IMR-90 (cell line): ENCODE results near the gene NUP93. TPM values are rescaled to one million over a fixed set of nuclear protein-coding genes. Genes with fewer than 3 reads are reported as not detected.

ENCODE experiments used
- ATAC-seq: fragments of 200-7000 bp; cut with Tn5 transposase; 2 replicates; pipeline ENCODE4 v1.9.1; 2020; ENCODE audit warnings: low read depth, mild to moderate bottlenecking, moderate library complexity
- BruUV-seq: library from RNA; stranded (reverse); fragments of 400-500 nt; replicated peaks from 2 replicates; lab custom pipeline; 2021; lab: Mats Ljungman, UMichigan
- CTCF ChIA-PET: fragments of 300-600 bp; formaldehyde crosslinking; extraction: SDS; loops from one replicate; lab custom pipeline; 2021; ENCODE audit warnings: antibody characterized with exemption; lab: Yijun Ruan, JAX
- POLR2A ChIA-PET: fragments of 300-600 bp; sonication (Branson Sonifier 250); formaldehyde crosslinking; loops from one replicate; lab custom pipeline; 2022; ENCODE audit warnings: antibody characterized with exemption; ENCODE audit not compliant: unreplicated experiment; lab: Charles Lee
- DNase-seq: peaks from one replicate; pipeline ENCODE4 v3.0.0; 2013
- H2AFZ ChIP-seq: replicated peaks from 2 replicates; pipeline ENCODE3; 2013; ENCODE audit warnings: low read length, mild to moderate bottlenecking; ENCODE audit not compliant: poor library complexity
- H2AK5ac ChIP-seq: 2 replicates; pipeline ENCODE4 v1.6.1; 2013; ENCODE audit warnings: low read depth, low read length, inconsistent platforms
- H2AK9ac ChIP-seq: replicated peaks from 2 replicates; pipeline ENCODE3; 2013; ENCODE audit warnings: mild to moderate bottlenecking, low read depth, low read length, moderate library complexity; ENCODE audit not compliant: poor library complexity
- H2BK120ac ChIP-seq: 2 replicates; pipeline ENCODE4 v1.6.1; 2013; ENCODE audit warnings: low read depth, low read length, inconsistent platforms
- H2BK15ac ChIP-seq: 3 replicates; pipeline ENCODE4 v1.6.1; 2013; ENCODE audit warnings: low read depth, low read length, inconsistent platforms
- H2BK20ac ChIP-seq: 2 replicates; pipeline ENCODE4 v1.6.1; 2013; ENCODE audit warnings: low read depth, mild to moderate bottlenecking, inconsistent platforms, low read length, moderate library complexity
- H2BK5ac ChIP-seq: 2 replicates; pipeline ENCODE4 v1.6.1; 2013; ENCODE audit warnings: mild to moderate bottlenecking, low read depth, low read length, inconsistent platforms; ENCODE audit not compliant: poor library complexity, severe bottlenecking
- H3K14ac ChIP-seq: replicated peaks from 2 replicates; pipeline ENCODE4 v1.6.1; 2013; ENCODE audit warnings: low read depth, low read length, inconsistent platforms
- H3K18ac ChIP-seq: 2 replicates; pipeline ENCODE4 v1.6.1; 2013; ENCODE audit warnings: low read depth, low read length, control low read depth
- H3K23ac ChIP-seq: 2 replicates; pipeline ENCODE4 v1.6.1; 2013; ENCODE audit warnings: low read depth, low read length, inconsistent platforms
- H3K27ac ChIP-seq: 2 replicates; pipeline ENCODE4 v1.5.1; 2013; ENCODE audit warnings: mild to moderate bottlenecking, control low read depth, low read length; ENCODE audit not compliant: insufficient read depth
- H3K27me3 ChIP-seq: 2 replicates; pipeline ENCODE4 v1.6.1; 2013; ENCODE audit warnings: low read length; ENCODE audit not compliant: control insufficient read depth, insufficient read depth
- H3K36me3 ChIP-seq: 2 replicates; pipeline ENCODE4 v1.6.1; 2013; ENCODE audit warnings: low read length, mixed read lengths; ENCODE audit not compliant: control insufficient read depth, insufficient read depth
- H3K4ac ChIP-seq: 2 replicates; pipeline ENCODE4 v1.6.1; 2013; ENCODE audit warnings: low read depth, low read length, inconsistent platforms
- H3K4me1 ChIP-seq: 2 replicates; pipeline ENCODE4 v1.6.1; 2013; ENCODE audit warnings: low read length, mixed read lengths; ENCODE audit not compliant: control insufficient read depth, insufficient read depth
- H3K4me2 ChIP-seq: 2 replicates; pipeline ENCODE4 v1.6.1; 2013; ENCODE audit warnings: low read depth, mild to moderate bottlenecking, control low read depth, low read length, moderate library complexity
- H3K4me3 ChIP-seq: 2 replicates; pipeline ENCODE4 v1.5.1; 2013; ENCODE audit warnings: low read depth, mild to moderate bottlenecking, control low read depth, low read length, moderate library complexity; ENCODE audit not compliant: insufficient read depth
- H3K56ac ChIP-seq: 2 replicates; pipeline ENCODE4 v1.6.1; 2013; ENCODE audit warnings: low read length, inconsistent platforms; ENCODE audit not compliant: insufficient read depth; ENCODE audit errors: extremely low read depth
- H3K79me1 ChIP-seq, 2 experiments: 2 replicates each; pipeline ENCODE4 v1.6.1; 2013; ENCODE audit warnings: low read length in 2 of 2, inconsistent platforms in 1 of 2, low read depth in 1 of 2
- H3K9ac ChIP-seq: 2 replicates; pipeline ENCODE4 v1.6.1; 2013; ENCODE audit warnings: low read depth, low read length, control low read depth
- H3K9me1 ChIP-seq: 2 replicates; pipeline ENCODE4 v1.6.1; 2013; ENCODE audit warnings: low read length, inconsistent platforms; ENCODE audit not compliant: insufficient read depth
- H3K9me3 ChIP-seq: 2 replicates; pipeline ENCODE4 v1.6.1; 2013; ENCODE audit warnings: low read length; ENCODE audit not compliant: control insufficient read depth, insufficient read depth
- H4K20me1 ChIP-seq: 2 replicates; pipeline ENCODE4 v1.6.1; 2013; ENCODE audit warnings: low read length, inconsistent platforms; ENCODE audit not compliant: insufficient read depth
- H4K5ac ChIP-seq: 2 replicates; pipeline ENCODE4 v1.6.1; 2013; ENCODE audit warnings: mild to moderate bottlenecking, low read depth, low read length, control low read depth
- H4K8ac ChIP-seq, 2 experiments: 2 replicates each; pipeline ENCODE4 v1.6.1; 2013; ENCODE audit warnings: low read depth in 2 of 2, low read length in 2 of 2, control low read depth in 1 of 2, inconsistent platforms in 1 of 2
- H4K91ac ChIP-seq: 2 replicates; pipeline ENCODE4 v1.6.1; 2013; ENCODE audit warnings: low read depth, low read length, inconsistent platforms; ENCODE audit not compliant: insufficient read depth
- BHLHE40 ChIP-seq: fragments of 150-350 bp; IDR thresholded peaks from 2 replicates; pipeline ENCODE4 v1.6.1; 2016; ENCODE audit warnings: mild to moderate bottlenecking, low read depth, low read length
- CEBPB ChIP-seq: IDR thresholded peaks from 2 replicates; pipeline ENCODE4 v1.6.1; 2012; ENCODE audit warnings: low read depth, low read length, improper control_type of control experiment
- CHD1 ChIP-seq: IDR thresholded peaks from 2 replicates; pipeline ENCODE4 v1.6.1; 2012; ENCODE audit warnings: low read depth, low read length, improper control_type of control experiment
- FOS ChIP-seq: fragments of 150-350 bp; IDR thresholded peaks from 2 replicates; pipeline ENCODE4 v1.6.1; 2016; ENCODE audit warnings: low read depth, low read length
- MAZ ChIP-seq: IDR thresholded peaks from 2 replicates; pipeline ENCODE4 v1.6.1; 2012; ENCODE audit warnings: low read depth, mild to moderate bottlenecking, low read length, improper control_type of control experiment, moderate library complexity, borderline replicate concordance
- MXI1 ChIP-seq: IDR thresholded peaks from 2 replicates; pipeline ENCODE4 v1.6.1; 2012; ENCODE audit warnings: low read depth, mild to moderate bottlenecking, low read length, moderate library complexity, borderline replicate concordance
- NFE2L2 ChIP-seq: fragments of 150-350 bp; IDR thresholded peaks from 2 replicates; pipeline ENCODE4 v1.6.1; 2016; ENCODE audit warnings: low read depth, mild to moderate bottlenecking, low read length
- RFX5 ChIP-seq: IDR thresholded peaks from 2 replicates; pipeline ENCODE4 v1.8.0; 2012; ENCODE audit warnings: low read depth, mild to moderate bottlenecking, low read length, moderate library complexity
- WGBS, 2 experiments: methylation state at CpG; one replicate each; pipeline versions ENCODE4 v1.1.5 to v1.1.7; 2013; ENCODE audit warnings: missing lambda C conversion rate in 2 of 2; ENCODE audit not compliant: insufficient read length in 1 of 2; ENCODE audit errors: extremely low coverage in 2 of 2; 5-methylcytosine and 5-hydroxymethylcytosine counted together
- dilution Hi-C: fragments of 300-500 bp; cut with HindIII; formaldehyde crosslinking; loops from one replicate; pipeline ENCODE4 v1.14.3; 2018; ENCODE audit warnings: low sequenced_read_pairs; ENCODE audit not compliant: unreplicated experiment
- in situ Hi-C: fragments of 300-500 bp; cut with MboI; formaldehyde crosslinking; loops from 3 replicates; pipeline ENCODE4 v1.14.3; 2019; ENCODE audit warnings: low sequenced_read_pairs, inconsistent platforms, mixed read lengths
- intact Hi-C: fragments of 100-400 bp; cut with micrococcal nuclease; formaldehyde crosslinking; loops from 2 replicates; pipeline ENCODE4 v1.10.0; 2022
- polyA plus RNA-seq, 3 experiments: library from polyadenylated mRNA; depleted of rRNA; stranded (reverse); fragments of >200 nt; gene quantifications; 2 replicates each; pipeline ENCODE4 v1.2.3, GENCODE V29; 2012; ENCODE audit warnings: low replicate concordance in 1 of 3
- total RNA-seq: library from RNA; depleted of rRNA; stranded (reverse); fragments of >200 nt; gene quantifications from 2 replicates; pipeline ENCODE4 v1.2.3, GENCODE V29; 2012

NUP93 gene
- total and polyA plus RNA-seq, 2 of the 4 experiments (the other 2 are of a cell fraction), result 54.6 to 72.6 TPM

DNA sequence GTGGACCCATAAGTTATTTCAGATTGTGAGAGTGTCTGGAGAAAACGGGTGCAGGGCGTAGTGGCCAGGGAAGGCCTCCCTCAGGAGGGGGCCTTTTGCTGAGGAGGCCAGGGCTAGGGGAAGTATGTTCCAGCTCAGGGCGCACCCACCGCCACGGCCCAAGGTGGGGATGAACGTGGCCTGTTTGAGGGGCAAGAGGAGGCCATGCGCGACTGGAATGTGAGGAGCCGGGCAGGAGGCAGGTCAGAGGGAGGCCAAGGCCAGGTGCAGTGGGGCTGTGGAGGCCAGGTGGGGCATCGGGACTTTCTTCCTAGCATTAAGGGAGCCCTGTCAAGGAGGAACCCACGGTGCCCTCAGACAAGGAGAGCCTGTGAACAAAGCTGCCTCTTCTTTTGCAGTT is 161.8 kb downstream of the NUP93 start:
- no peak overlapping the region for H2AK9ac ChIP-seq
- H2BK5ac ChIP-seq, result no peak overlapping the region
- in situ Hi-C loops, result no loop called here
- H3K14ac ChIP-seq, result no peak overlapping the region
- POLR2A ChIA-PET, result interaction anchor here (1.0 kb wide), 1 partner anchor 40 kb away, joined by 3 read pairs; no protein-coding TSS in a partner anchor
- no peaks in the 10 kb centered on the region for H3K4me1 ChIP-seq
- no peaks in the 10 kb centered on the region for H3K79me1 ChIP-seq
- no peaks in the 10 kb centered on the region for H3K9me3 ChIP-seq
- no peak overlapping the region for H3K23ac ChIP-seq
- H4K5ac ChIP-seq, result no peak overlapping the region
- H3K9me1 ChIP-seq, result no peaks in the 10 kb centered on the region
- intact Hi-C loops, result no loop called here
- no peak overlapping the region for H3K56ac ChIP-seq
- TF ChIP-seq MXI1 (no peak), CEBPB (no peak), CHD1 (no peak), BHLHE40 (no peak), NFE2L2 (no peak), MAZ (no peak), FOS (no peak), RFX5 (no peak)
- H2BK120ac ChIP-seq, result no peak overlapping the region
- H3K27me3 ChIP-seq, result peaks cover 8% of the 10 kb centered on the region
- H3K9ac ChIP-seq, result no peak overlapping the region
- peak overlapping the region; percentile 11 for H2AFZ ChIP-seq
- CTCF ChIA-PET, result no interaction called here
- no peak overlapping the region for H3K27ac ChIP-seq
- no peak overlapping the region for H2BK20ac ChIP-seq
- DNase-seq, result no peak
- dilution Hi-C loops, result no loop called here
- H3K4ac ChIP-seq, result no peak overlapping the region
- H2BK15ac ChIP-seq, result no peak overlapping the region
- no peak overlapping the region for H4K91ac ChIP-seq
- BruUV-seq, result no TSS peak
- no peak overlapping the region for H4K8ac ChIP-seq
- no peaks in the 10 kb centered on the region for H4K20me1 ChIP-seq
- no peak overlapping the region for H3K18ac ChIP-seq
- WGBS, 2 experiments, result 50% methylated on average over 3 of the region's 11 CpGs; no CpG with 5 or more reads in 1 of the 2 experiments
- H2AK5ac ChIP-seq, result no peak overlapping the region
- no peak overlapping the region for H3K4me2 ChIP-seq
- H3K36me3 ChIP-seq, result no peaks in the 10 kb centered on the region
- H3K4me3 ChIP-seq, result no peak overlapping the region
- ATAC-seq, result no peak
